Liver (tissue), 3 donors: ENCODE measurements around the gene KLC3.

Experiments
- JUND ChIP-seq, 2 donors: IDR thresholded peaks; 2 replicates each; pipeline ENCODE4 v1.6.1; 2016; ENCODE audit warnings: antibody characterized with exemption in 2 of 2
- SP1 ChIP-seq: IDR thresholded peaks from 2 replicates; pipeline ENCODE4 v1.6.1; 2018; ENCODE audit warnings: antibody characterized with exemption, mild to moderate bottlenecking
- TAF1 ChIP-seq: conservative IDR thresholded peaks from 2 replicates; pipeline ENCODE4 v1.6.1; 2016; ENCODE audit warnings: antibody characterized with exemption, mild to moderate bottlenecking
- YY1 ChIP-seq: IDR thresholded peaks from 2 replicates; pipeline ENCODE4 v1.6.1; 2016; ENCODE audit warnings: antibody characterized with exemption, mild to moderate bottlenecking
- TF ChIP-seq, protein P1 (sequence below): fragments of 150-350 bp; IDR thresholded peaks from 2 replicates; pipeline ENCODE4 v1.5.1; 2017; ENCODE audit warnings: improper control_type of control experiment, low read depth, low read length; ENCODE audit not compliant: missing input control
- TF ChIP-seq, protein P2 (sequence below): IDR thresholded peaks from 2 replicates; pipeline ENCODE4 v1.6.1; 2016; ENCODE audit warnings: antibody characterized with exemption, mild to moderate bottlenecking
- TF ChIP-seq, protein P3 (sequence below): IDR thresholded peaks from 2 replicates; pipeline ENCODE4 v1.6.1; 2016; ENCODE audit warnings: antibody characterized with exemption
- TF ChIP-seq, protein P4 (sequence below): IDR thresholded peaks from 2 replicates; pipeline ENCODE4 v1.6.1; 2016; ENCODE audit warnings: antibody characterized with exemption
- TF ChIP-seq, protein P5 (sequence below): IDR thresholded peaks from 2 replicates; pipeline ENCODE4 v1.6.1; 2016; ENCODE audit warnings: antibody characterized with exemption
- donor health status: healthy.
- donor health status: healthy.

DNA sequence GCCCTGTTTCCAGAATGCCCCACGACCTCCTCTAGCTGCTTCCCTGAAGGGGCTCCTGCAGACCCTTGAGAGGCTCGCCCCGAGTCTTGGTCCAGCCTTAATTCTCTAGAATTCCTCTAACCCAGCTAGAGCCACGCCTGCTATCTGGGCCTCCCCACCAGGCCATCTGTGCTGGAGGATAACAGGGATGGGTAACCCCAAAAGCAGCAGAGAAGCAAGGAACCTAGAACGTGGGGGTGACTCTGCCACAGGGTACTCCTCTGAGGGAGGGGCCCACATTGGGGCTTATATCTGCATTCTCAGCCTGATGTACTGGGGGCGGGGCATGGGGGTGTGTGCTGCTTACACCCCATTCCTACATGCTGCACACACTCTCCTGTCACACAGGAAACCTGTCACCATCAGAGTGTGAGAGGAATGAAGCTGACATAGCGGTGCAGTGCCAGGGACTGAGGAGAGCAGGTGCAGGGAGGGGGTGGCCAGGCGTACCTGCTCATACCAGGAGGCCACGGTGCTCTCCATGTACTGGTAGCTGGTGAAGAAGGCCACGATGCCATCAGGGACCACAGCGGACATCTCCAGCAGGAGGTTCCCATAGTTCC lies 13.8 kb downstream of the KLC3 start:
- TF ChIP-seq, protein P1, sequence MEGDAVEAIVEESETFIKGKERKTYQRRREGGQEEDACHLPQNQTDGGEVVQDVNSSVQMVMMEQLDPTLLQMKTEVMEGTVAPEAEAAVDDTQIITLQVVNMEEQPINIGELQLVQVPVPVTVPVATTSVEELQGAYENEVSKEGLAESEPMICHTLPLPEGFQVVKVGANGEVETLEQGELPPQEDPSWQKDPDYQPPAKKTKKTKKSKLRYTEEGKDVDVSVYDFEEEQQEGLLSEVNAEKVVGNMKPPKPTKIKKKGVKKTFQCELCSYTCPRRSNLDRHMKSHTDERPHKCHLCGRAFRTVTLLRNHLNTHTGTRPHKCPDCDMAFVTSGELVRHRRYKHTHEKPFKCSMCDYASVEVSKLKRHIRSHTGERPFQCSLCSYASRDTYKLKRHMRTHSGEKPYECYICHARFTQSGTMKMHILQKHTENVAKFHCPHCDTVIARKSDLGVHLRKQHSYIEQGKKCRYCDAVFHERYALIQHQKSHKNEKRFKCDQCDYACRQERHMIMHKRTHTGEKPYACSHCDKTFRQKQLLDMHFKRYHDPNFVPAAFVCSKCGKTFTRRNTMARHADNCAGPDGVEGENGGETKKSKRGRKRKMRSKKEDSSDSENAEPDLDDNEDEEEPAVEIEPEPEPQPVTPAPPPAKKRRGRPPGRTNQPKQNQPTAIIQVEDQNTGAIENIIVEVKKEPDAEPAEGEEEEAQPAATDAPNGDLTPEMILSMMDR: no peak
- TF ChIP-seq, protein P2, sequence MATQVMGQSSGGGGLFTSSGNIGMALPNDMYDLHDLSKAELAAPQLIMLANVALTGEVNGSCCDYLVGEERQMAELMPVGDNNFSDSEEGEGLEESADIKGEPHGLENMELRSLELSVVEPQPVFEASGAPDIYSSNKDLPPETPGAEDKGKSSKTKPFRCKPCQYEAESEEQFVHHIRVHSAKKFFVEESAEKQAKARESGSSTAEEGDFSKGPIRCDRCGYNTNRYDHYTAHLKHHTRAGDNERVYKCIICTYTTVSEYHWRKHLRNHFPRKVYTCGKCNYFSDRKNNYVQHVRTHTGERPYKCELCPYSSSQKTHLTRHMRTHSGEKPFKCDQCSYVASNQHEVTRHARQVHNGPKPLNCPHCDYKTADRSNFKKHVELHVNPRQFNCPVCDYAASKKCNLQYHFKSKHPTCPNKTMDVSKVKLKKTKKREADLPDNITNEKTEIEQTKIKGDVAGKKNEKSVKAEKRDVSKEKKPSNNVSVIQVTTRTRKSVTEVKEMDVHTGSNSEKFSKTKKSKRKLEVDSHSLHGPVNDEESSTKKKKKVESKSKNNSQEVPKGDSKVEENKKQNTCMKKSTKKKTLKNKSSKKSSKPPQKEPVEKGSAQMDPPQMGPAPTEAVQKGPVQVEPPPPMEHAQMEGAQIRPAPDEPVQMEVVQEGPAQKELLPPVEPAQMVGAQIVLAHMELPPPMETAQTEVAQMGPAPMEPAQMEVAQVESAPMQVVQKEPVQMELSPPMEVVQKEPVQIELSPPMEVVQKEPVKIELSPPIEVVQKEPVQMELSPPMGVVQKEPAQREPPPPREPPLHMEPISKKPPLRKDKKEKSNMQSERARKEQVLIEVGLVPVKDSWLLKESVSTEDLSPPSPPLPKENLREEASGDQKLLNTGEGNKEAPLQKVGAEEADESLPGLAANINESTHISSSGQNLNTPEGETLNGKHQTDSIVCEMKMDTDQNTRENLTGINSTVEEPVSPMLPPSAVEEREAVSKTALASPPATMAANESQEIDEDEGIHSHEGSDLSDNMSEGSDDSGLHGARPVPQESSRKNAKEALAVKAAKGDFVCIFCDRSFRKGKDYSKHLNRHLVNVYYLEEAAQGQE: no peak
- TF ChIP-seq, protein P3, sequence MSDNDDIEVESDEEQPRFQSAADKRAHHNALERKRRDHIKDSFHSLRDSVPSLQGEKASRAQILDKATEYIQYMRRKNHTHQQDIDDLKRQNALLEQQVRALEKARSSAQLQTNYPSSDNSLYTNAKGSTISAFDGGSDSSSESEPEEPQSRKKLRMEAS: no peak
- TF ChIP-seq JUND (IDR thresholded peaks at IDR 0.05): no peak
- TF ChIP-seq, protein P4, sequence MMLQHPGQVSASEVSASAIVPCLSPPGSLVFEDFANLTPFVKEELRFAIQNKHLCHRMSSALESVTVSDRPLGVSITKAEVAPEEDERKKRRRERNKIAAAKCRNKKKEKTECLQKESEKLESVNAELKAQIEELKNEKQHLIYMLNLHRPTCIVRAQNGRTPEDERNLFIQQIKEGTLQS: no peak
- no peak for TF ChIP-seq TAF1
- TF ChIP-seq SP1: no peak
- TF ChIP-seq YY1: no peak
- TF ChIP-seq, protein P5, sequence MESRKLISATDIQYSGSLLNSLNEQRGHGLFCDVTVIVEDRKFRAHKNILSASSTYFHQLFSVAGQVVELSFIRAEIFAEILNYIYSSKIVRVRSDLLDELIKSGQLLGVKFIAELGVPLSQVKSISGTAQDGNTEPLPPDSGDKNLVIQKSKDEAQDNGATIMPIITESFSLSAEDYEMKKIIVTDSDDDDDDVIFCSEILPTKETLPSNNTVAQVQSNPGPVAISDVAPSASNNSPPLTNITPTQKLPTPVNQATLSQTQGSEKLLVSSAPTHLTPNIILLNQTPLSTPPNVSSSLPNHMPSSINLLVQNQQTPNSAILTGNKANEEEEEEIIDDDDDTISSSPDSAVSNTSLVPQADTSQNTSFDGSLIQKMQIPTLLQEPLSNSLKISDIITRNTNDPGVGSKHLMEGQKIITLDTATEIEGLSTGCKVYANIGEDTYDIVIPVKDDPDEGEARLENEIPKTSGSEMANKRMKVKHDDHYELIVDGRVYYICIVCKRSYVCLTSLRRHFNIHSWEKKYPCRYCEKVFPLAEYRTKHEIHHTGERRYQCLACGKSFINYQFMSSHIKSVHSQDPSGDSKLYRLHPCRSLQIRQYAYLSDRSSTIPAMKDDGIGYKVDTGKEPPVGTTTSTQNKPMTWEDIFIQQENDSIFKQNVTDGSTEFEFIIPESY: no peak
